A673 (cell line): ENCODE results near the gene CERK. TPM values are rescaled to one million over a fixed set of nuclear protein-coding genes. Genes with fewer than 3 reads are reported as not detected.

ENCODE experiments used
- BruUV-seq: library from RNA; stranded (reverse); fragments of 400-500 nt; replicated peaks from 2 replicates; lab custom pipeline; 2021; lab: Mats Ljungman, UMichigan
- CTCF ChIA-PET: fragments of 300-600 bp; sonication (Branson Sonifier 250); formaldehyde crosslinking; loops from one replicate; lab custom pipeline; 2022; ENCODE audit warnings: antibody characterized with exemption; lab: Charles Lee
- POLR2A ChIA-PET: fragments of 300-600 bp; sonication (Branson Sonifier 250); formaldehyde crosslinking; loops from one replicate; lab custom pipeline; 2022; ENCODE audit warnings: antibody characterized with exemption; ENCODE audit not compliant: low non-redundant PET; lab: Charles Lee
- DNase-seq: peaks from one replicate; pipeline ENCODE4 v3.0.0-alpha.2; 2015; ENCODE audit warnings: low spot score
- H3K27ac ChIP-seq: fragments of 200-600 bp; sonication (generic); 2 replicates; pipeline ENCODE4 v1.5.1; 2016; ENCODE audit warnings: mixed run types, low read depth, mild to moderate bottlenecking, mixed read lengths, antibody characterized with exemption, low read length; ENCODE audit not compliant: poor library complexity, severe bottlenecking
- H3K27me3 ChIP-seq: fragments of 200-600 bp; sonication (generic); replicated peaks from 2 replicates; pipeline ENCODE4 v1.6.1; 2017; ENCODE audit warnings: mixed run types, low read depth, mild to moderate bottlenecking, mixed read lengths, antibody characterized with exemption, low read length; ENCODE audit not compliant: insufficient read depth, poor library complexity
- H3K36me3 ChIP-seq: fragments of 200-600 bp; sonication (generic); 2 replicates; pipeline ENCODE4 v1.6.1; 2016; ENCODE audit warnings: mixed run types, mild to moderate bottlenecking, mixed read lengths, antibody characterized with exemption, low read length; ENCODE audit not compliant: insufficient read depth, poor library complexity, severe bottlenecking
- H3K4me1 ChIP-seq: fragments of 200-600 bp; sonication (generic); 2 replicates; pipeline ENCODE4 v1.6.1; 2017; ENCODE audit warnings: mixed run types, mild to moderate bottlenecking, mixed read lengths, antibody characterized with exemption, low read length; ENCODE audit not compliant: insufficient read depth, poor library complexity, severe bottlenecking
- H3K4me3 ChIP-seq: fragments of 200-600 bp; sonication (generic); 2 replicates; pipeline ENCODE4 v1.5.1; 2016; ENCODE audit warnings: low read depth, mixed run types, mild to moderate bottlenecking, mixed read lengths, low read length; ENCODE audit not compliant: poor library complexity, severe bottlenecking
- H3K9me3 ChIP-seq: fragments of 200-600 bp; sonication (generic); 2 replicates; pipeline ENCODE4 v1.6.1; 2016; ENCODE audit warnings: mixed run types, low read depth, mild to moderate bottlenecking, mixed read lengths, antibody characterized with exemption, low read length; ENCODE audit not compliant: poor library complexity, severe bottlenecking
- CTCF ChIP-seq: fragments of 300-800, 200-600 bp; sonication (generic); conservative IDR thresholded peaks from 2 replicates; pipeline ENCODE4 v1.5.1; 2017; ENCODE audit warnings: low read depth, mild to moderate bottlenecking, antibody characterized with exemption, low read length, moderate library complexity, mixed read lengths
- EZH2 ChIP-seq: fragments of 200-600 bp; sonication (generic); IDR thresholded peaks from 2 replicates; pipeline ENCODE4 v1.6.1; 2017; ENCODE audit warnings: borderline replicate concordance, low read depth, mild to moderate bottlenecking, mixed read lengths, antibody characterized with exemption, low read length; ENCODE audit not compliant: poor library complexity, severe bottlenecking
- intact Hi-C: fragments of 100-400 bp; cut with micrococcal nuclease; formaldehyde crosslinking; loops from one replicate; pipeline ENCODE4 v1.10.0; 2022; ENCODE audit not compliant: unreplicated experiment
- total RNA-seq: library from RNA; stranded (reverse); gene quantifications from 2 replicates; pipeline ENCODE4 v1.2.3, GENCODE V29; 2021

CERK gene
- total RNA-seq, 1 experiment from 2014 or later: 58.8 TPM

GRCh38 chr22:46687048-46687444, 51.0 kb downstream of the CERK start:
- ChIA-PET POLR2A (no interaction called here), CTCF (no interaction called here)
- Histone ChIP-seq H3K27ac (no peak overlapping the region), H3K9me3 (no peaks in the 10 kb centered on the region), H3K4me1 (no peaks in the 10 kb centered on the region), H3K27me3 (no peaks in the 10 kb centered on the region), H3K36me3 (peaks cover 54% of the 10 kb centered on the region), H3K4me3 (no peak overlapping the region)
- intact Hi-C loops: no loop called here
- BruUV-seq: no TSS peak
- TF ChIP-seq EZH2: no peak
- no peak for TF ChIP-seq CTCF
- no peak for DNase-seq

DNA sequence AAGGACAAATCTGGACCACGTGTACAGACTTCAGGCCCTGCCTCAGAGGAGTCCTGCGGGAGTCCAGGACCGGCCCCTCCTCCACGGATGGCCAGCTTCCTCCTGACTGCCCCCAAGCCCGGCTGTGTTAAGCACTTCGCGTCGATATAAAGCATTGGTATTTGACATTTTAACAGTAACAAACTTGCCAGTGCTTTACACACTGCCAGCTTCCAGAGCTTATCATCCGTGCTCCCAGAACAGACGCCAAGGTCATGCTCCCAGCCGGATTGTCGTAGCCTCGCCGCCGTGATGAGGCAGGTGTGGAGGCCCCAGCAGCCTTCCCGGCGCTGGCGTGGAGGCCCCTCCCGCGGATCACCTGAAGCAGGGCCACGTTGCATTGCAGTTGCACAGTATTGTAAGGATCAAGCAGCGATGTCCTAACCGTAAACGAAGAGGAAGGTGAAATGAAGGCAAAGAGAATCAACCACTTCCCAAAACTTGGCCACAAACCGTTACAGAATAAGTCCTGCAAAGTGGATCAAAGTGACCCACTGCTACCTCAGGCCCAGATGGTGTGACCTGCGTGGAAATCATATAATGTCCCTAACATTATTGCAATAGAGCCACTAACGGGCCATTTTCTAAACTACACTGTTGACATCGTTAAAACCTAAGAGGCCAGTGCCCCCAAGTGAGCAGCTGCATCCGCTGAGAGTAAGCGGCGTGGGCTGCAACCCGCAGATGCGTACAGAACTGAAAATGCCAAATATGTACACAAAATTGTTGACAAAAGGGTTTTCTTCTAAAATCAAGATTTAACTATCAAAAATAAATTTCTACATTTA, 51.6 kb downstream of the CERK start:
- no peak for DNase-seq
- H3K4me1 ChIP-seq: no peaks in the 10 kb centered on the region
- ChIA-PET POLR2A (no interaction called here), CTCF (no interaction called here)
- no peaks in the 10 kb centered on the region for H3K9me3 ChIP-seq
- intact Hi-C loops: no loop called here
- H3K27me3 ChIP-seq: no peaks in the 10 kb centered on the region
- TF ChIP-seq CTCF (no peak), EZH2 (no peak)
- BruUV-seq: no TSS peak
- no peak overlapping the region for H3K4me3 ChIP-seq
- peaks cover 47% of the 10 kb centered on the region for H3K36me3 ChIP-seq
- H3K27ac ChIP-seq: no peak overlapping the region

GRCh38 chr22:46684706-46685105, 53.3 kb downstream of the CERK start:
- Histone ChIP-seq H3K4me3 (no peak overlapping the region), H3K27ac (no peak overlapping the region), H3K4me1 (peaks cover 4% of the 10 kb centered on the region), H3K36me3 (peaks cover 31% of the 10 kb centered on the region), H3K27me3 (no peaks in the 10 kb centered on the region), H3K9me3 (no peaks in the 10 kb centered on the region)
- TSS peak; percentile 61 for BruUV-seq
- ChIA-PET POLR2A (no interaction called here), CTCF (no interaction called here)
- intact Hi-C loops: no loop called here
- TF ChIP-seq CTCF (no peak), EZH2 (no peak)
- no peak for DNase-seq
